ENCODE data around the gene PHC2.

PHC2 gene

GRCh38 chr1:33379631-33380354 lies 51.1 kb downstream of the PHC2 start:
- Histone ChIP-seq H3K36me3 (ENCODE audit: insufficient read depth) (no peaks in the 10 kb centered on the region), H3K4me3 (IDR thresholded peaks at IDR 0.05; ENCODE audit: insufficient read depth, low read depth, low read length) (no peak overlapping the region), H3K27ac (no peak overlapping the region), H3K79me2 (ENCODE audit: insufficient read depth, low read depth) (no peaks in the 10 kb centered on the region), H3K4me1 (ENCODE audit: low read depth, poor library complexity, severe bottlenecking) (peaks cover 9% of the 10 kb centered on the region), H3K9ac (no peak overlapping the region), H3K4me2 (no peak overlapping the region), H4K20me1 (ENCODE audit: insufficient read depth) (no peaks in the 10 kb centered on the region), H2AFZ (ENCODE audit: low read depth) (no peak overlapping the region), H3K27me3 (ENCODE audit: insufficient read depth, low read depth) (no peaks in the 10 kb centered on the region)
- no peak for TF ChIP-seq CTCF (conservative IDR thresholded peaks at IDR 0.05; ENCODE audit: low read depth, low read length)

GRCh38 chr1:33378976-33379375 lies 51.9 kb downstream of the PHC2 start:
- no peaks in the 10 kb centered on the region for H4K20me1 ChIP-seq (ENCODE audit: insufficient read depth)
- H3K79me2 ChIP-seq (ENCODE audit: insufficient read depth, low read depth): no peaks in the 10 kb centered on the region
- H3K9ac ChIP-seq: no peak overlapping the region
- H3K27me3 ChIP-seq (ENCODE audit: insufficient read depth, low read depth): no peaks in the 10 kb centered on the region
- H2AFZ ChIP-seq (ENCODE audit: low read depth): no peak overlapping the region
- H3K27ac ChIP-seq: no peak overlapping the region
- no peaks in the 10 kb centered on the region for H3K36me3 ChIP-seq (ENCODE audit: insufficient read depth)
- H3K4me3 ChIP-seq (IDR thresholded peaks at IDR 0.05; ENCODE audit: insufficient read depth, low read depth, low read length): no peak overlapping the region
- no peak overlapping the region for H3K4me2 ChIP-seq
- no peak for TF ChIP-seq CTCF (conservative IDR thresholded peaks at IDR 0.05; ENCODE audit: low read depth, low read length)
- H3K4me1 ChIP-seq (ENCODE audit: low read depth, poor library complexity, severe bottlenecking): peaks cover 9% of the 10 kb centered on the region

DNA sequence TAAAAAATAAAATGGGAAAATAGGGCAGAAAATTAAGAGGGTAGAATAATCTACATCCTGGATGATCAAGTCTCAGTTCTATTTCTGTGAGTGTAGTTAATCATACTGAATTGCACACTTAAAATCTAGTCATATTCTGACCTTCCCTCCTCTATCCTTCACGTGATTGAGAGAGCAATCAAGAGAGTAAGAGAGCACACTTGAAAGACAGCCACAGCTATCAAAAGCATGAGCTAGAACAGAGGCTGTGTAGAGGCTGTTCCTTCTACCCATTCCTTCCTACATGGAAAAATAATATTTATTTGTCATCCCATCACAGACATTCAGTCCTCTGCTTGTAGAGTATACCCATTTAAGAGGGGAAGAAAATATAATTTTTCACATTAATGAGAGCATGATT lies 52.4 kb downstream of the PHC2 start:
- no peaks in the 10 kb centered on the region for H3K36me3 ChIP-seq (ENCODE audit: insufficient read depth)
- peaks cover 9% of the 10 kb centered on the region for H3K4me1 ChIP-seq (ENCODE audit: low read depth, poor library complexity, severe bottlenecking)
- H3K4me2 ChIP-seq: no peak overlapping the region
- no peaks in the 10 kb centered on the region for H4K20me1 ChIP-seq (ENCODE audit: insufficient read depth)
- H3K27me3 ChIP-seq (ENCODE audit: insufficient read depth, low read depth): no peaks in the 10 kb centered on the region
- H2AFZ ChIP-seq (ENCODE audit: low read depth): no peak overlapping the region
- H3K79me2 ChIP-seq (ENCODE audit: insufficient read depth, low read depth): no peaks in the 10 kb centered on the region
- no peak overlapping the region for H3K4me3 ChIP-seq (IDR thresholded peaks at IDR 0.05; ENCODE audit: insufficient read depth, low read depth, low read length)
- H3K27ac ChIP-seq: no peak overlapping the region
- no peak for TF ChIP-seq CTCF (conservative IDR thresholded peaks at IDR 0.05; ENCODE audit: low read depth, low read length)
- no peak overlapping the region for H3K9ac ChIP-seq

- H3K79me2 ChIP-seq (ENCODE audit: insufficient read depth, low read depth): no peaks in the 10 kb centered on the region
- TF ChIP-seq CTCF (conservative IDR thresholded peaks at IDR 0.05; ENCODE audit: low read depth, low read length): no peak
- H3K4me1 ChIP-seq (ENCODE audit: low read depth, poor library complexity, severe bottlenecking): peaks cover 9% of the 10 kb centered on the region
Observed at GRCh38 chr1:33377756-33378155, 53.1 kb downstream of the PHC2 start.

More at GRCh38 chr1:33377756-33378155, 53.1 kb downstream of the PHC2 start:
- Histone ChIP-seq H3K9ac (no peak overlapping the region), H3K4me3 (IDR thresholded peaks at IDR 0.05; ENCODE audit: insufficient read depth, low read depth, low read length) (no peak overlapping the region), H3K36me3 (ENCODE audit: insufficient read depth) (no peaks in the 10 kb centered on the region), H2AFZ (ENCODE audit: low read depth) (no peak overlapping the region), H4K20me1 (ENCODE audit: insufficient read depth) (no peaks in the 10 kb centered on the region), H3K4me2 (no peak overlapping the region), H3K27ac (no peak overlapping the region), H3K27me3 (ENCODE audit: insufficient read depth, low read depth) (no peaks in the 10 kb centered on the region)

All from KMS-11 (cell line).